Measurements from ENCODE around the gene ANTXR2. TPM values are rescaled to one million over a fixed set of nuclear protein-coding genes. Genes with fewer than 3 reads are reported as not detected.
A peak's percentile ranks its signal among the peaks of the same experiment; 100 is the strongest.

Gene ANTXR2
- total and polyA plus RNA-seq, 2 donors (not counting 1 experiment from before 2014, with no cell fraction given) = 85.3 to 135 TPM

DNA sequence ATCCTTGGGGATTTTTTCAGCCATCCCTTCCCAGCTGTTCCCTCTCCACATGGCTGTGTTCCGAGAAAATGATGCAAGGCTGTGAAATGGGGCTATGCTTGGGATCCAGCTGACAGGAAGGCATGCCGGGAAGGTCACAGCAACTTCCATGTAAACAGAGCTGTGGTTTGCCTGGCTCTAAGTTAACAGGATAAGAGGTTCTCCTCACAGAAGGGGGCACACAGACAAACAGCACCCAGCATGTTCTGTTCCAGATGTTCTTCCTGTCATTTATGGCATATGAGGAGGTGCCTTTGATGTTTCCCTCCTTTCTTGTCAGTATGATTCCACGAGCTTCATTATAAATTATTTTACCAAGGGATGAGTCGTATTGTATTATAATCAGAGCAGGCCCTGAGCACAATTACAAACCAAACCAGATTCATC is 220.7 kb downstream of the ANTXR2 start:
- Histone ChIP-seq H3K9ac (ENCODE audit: insufficient read depth, low read length) (no peak overlapping the region), H3K27ac (ENCODE audit: insufficient read depth, low read length) (no peak overlapping the region), H3K9me3 (ENCODE audit: control insufficient read depth, insufficient read depth, low read depth, low read length) (no peaks in the 10 kb centered on the region), H3K36me3 (ENCODE audit: control insufficient read depth, insufficient read depth, low read length) (no peaks in the 10 kb centered on the region), H3K4me3 (replicated peaks in 1 of 4; ENCODE audit: control extremely low read depth in 1 of 4, insufficient read depth in 1 of 4, low read depth in 3 of 4, low read length in 4 of 4) (no peak overlapping the region), H4K20me1 (ENCODE audit: control insufficient read depth, extremely low read depth, insufficient read depth, low read length) (no peaks in the 10 kb centered on the region), H2AFZ (ENCODE audit: low read length) (peak overlapping the region; percentile 73), H3K4me2 (ENCODE audit: extremely low read depth, insufficient read depth, low read length) (peak overlapping the region; percentile 38), H3K27me3 (ENCODE audit: control insufficient read depth, insufficient read depth, low read length) (no peaks in the 10 kb centered on the region), H3K79me2 (ENCODE audit: control insufficient read depth, insufficient read depth, low read length) (no peaks in the 10 kb centered on the region), H3K4me1 (ENCODE audit: control insufficient read depth, extremely low read depth, insufficient read depth, low read length) (no peaks in the 10 kb centered on the region)
- no peak for TF ChIP-seq EZH2 (IDR thresholded peaks at IDR 0.05; ENCODE audit: low read length, missing control alignments)
- TF ChIP-seq CTCF (conservative IDR thresholded peaks at IDR 0.05 in 1 of 2, IDR thresholded peaks at IDR 0.05 in 1 of 2; ENCODE audit: low read depth in 1 of 2, low read length in 2 of 2) = no peak
- DNase-seq (ENCODE audit: low read depth in 2 of 2) = peak; percentile 19 to 96

DNA sequence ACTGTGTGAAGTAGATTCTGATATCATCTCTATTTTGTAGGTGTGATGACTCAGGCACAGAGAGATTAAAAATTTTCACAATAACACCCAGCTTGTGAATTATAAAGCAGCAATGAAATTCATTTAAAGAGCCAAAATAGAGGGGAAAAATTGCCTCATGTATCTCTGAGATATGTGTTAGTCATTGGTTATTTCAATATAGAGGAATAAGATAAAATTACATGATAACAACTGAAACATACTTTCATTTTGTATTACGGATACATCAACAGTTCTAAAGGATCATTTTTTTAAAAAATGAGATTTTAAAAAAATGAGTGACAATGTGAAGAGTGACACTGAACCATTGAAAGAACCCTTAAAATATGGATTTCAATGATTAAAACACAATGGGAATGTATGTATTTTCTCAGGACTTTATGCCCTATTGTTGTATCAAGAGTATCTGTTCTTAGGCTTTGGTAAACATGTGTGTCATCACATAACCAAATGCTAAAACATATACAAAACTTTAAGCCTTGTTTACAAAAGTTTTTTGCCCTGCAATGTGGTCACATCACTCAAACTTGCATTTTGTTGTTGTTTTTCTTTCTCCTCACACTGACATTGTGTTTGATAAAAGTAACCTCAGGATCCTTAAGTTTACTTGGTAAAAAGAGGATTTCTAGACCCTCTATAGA is 221.3 kb downstream of the ANTXR2 start:
- DNase-seq (ENCODE audit: low read depth in 2 of 2) = peak; percentile 31 to 59
- H3K36me3 ChIP-seq (ENCODE audit: control insufficient read depth, insufficient read depth, low read length) = no peaks in the 10 kb centered on the region
- peak overlapping the region; percentile 38 for H3K4me2 ChIP-seq (ENCODE audit: extremely low read depth, insufficient read depth, low read length)
- no peaks in the 10 kb centered on the region for H3K4me1 ChIP-seq (ENCODE audit: control insufficient read depth, extremely low read depth, insufficient read depth, low read length)
- H3K27ac ChIP-seq (ENCODE audit: insufficient read depth, low read length) = no peak overlapping the region
- no peaks in the 10 kb centered on the region for H4K20me1 ChIP-seq (ENCODE audit: control insufficient read depth, extremely low read depth, insufficient read depth, low read length)
- H3K9ac ChIP-seq (ENCODE audit: insufficient read depth, low read length) = no peak overlapping the region
- no peaks in the 10 kb centered on the region for H3K27me3 ChIP-seq (ENCODE audit: control insufficient read depth, insufficient read depth, low read length)
- H3K79me2 ChIP-seq (ENCODE audit: control insufficient read depth, insufficient read depth, low read length) = no peaks in the 10 kb centered on the region
- H3K9me3 ChIP-seq (ENCODE audit: control insufficient read depth, insufficient read depth, low read depth, low read length) = no peaks in the 10 kb centered on the region
- peak overlapping the region; percentile 73 for H2AFZ ChIP-seq (ENCODE audit: low read length)
- TF ChIP-seq EZH2 (IDR thresholded peaks at IDR 0.05; ENCODE audit: low read length, missing control alignments) (no peak), CTCF (conservative IDR thresholded peaks at IDR 0.05 in 1 of 2, IDR thresholded peaks at IDR 0.05 in 1 of 2; ENCODE audit: low read depth in 1 of 2, low read length in 2 of 2) (no peak)
- H3K4me3 ChIP-seq (replicated peaks in 1 of 4; ENCODE audit: control extremely low read depth in 1 of 4, insufficient read depth in 1 of 4, low read depth in 3 of 4, low read length in 4 of 4) = no peak overlapping the region

Other genes starting within 250 kb of the ANTXR2 start
- 2.6 and 8.8 TPM in 2 replicates for gene PRDM8, start 124.3 kb upstream of the ANTXR2 start, total RNA-seq
- 3.3 and 8.5 TPM in 2 replicates for gene PRDM8, start 124.3 kb upstream of the ANTXR2 start, polyA plus RNA-seq
- gene FGF5, start 193.4 kb upstream of the ANTXR2 start, total RNA-seq = 5.4 and 25.8 TPM in 2 replicates
- 56.4 and 123 TPM in 2 replicates for gene FGF5, start 193.4 kb upstream of the ANTXR2 start, polyA plus RNA-seq

All from fibroblast of lung (primary cell).